GM23248 (cell line): ENCODE results near the gene METTL23.

ENCODE experiments used
- EZH2 ChIP-seq: fragments of 200-600 bp; sonication (generic); IDR thresholded peaks from 2 replicates; pipeline ENCODE4 v1.6.1; 2018; ENCODE audit warnings: antibody characterized with exemption, mild to moderate bottlenecking; ENCODE audit not compliant: insufficient read depth, poor library complexity, severe bottlenecking
- EZH2phosphoT487 ChIP-seq: fragments of 200-600 bp; sonication (generic); IDR thresholded peaks from 2 replicates; pipeline ENCODE4 v1.6.1; 2018; ENCODE audit warnings: antibody characterized with exemption, moderate library complexity, mild to moderate bottlenecking, low read depth; ENCODE audit not compliant: insufficient read depth

DNA sequence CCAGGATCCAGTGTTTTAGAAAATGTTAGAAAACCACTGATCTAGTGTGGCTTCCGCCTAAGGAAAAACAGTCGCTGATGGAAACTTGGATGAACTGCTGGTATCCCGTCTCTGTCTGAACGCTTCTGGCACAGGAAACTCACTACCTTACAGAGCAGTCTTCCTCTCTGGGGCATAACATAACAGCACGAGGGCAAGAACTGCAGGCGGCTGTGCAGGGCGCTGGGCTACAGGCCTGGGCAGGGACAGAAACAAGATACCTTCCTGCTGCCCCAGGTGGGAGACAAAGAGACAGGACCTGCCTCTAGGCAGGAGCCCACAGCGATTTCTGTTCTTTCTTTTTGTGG lies 26.4 kb upstream of the METTL23 start:
- TF ChIP-seq EZH2phosphoT487: no peak
- TF ChIP-seq EZH2: no peak
